ENCODE measurements around the gene AADACL4.
"Not testable (repeated sequence)": the region's sequence is repeated elsewhere in the genome, so short reads cannot be mapped to it uniquely, and the experiment has no call there.

The AADACL4 gene

GRCh38 chr1:12661606-12662219 lies 17.8 kb downstream of the AADACL4 start:
- no peak overlapping the region for H3K4me3 ChIP-seq (ENCODE audit: low read depth, low read length)
- no peak for DNase-seq (ENCODE audit: low read depth)
- TF ChIP-seq MAX (IDR thresholded peaks at IDR 0.05; ENCODE audit: low read depth, low read length) (no peak), MYC (IDR thresholded peaks at IDR 0.05; ENCODE audit: low read depth, low read length) (no peak), CTCF (IDR thresholded peaks at IDR 0.05; ENCODE audit: low read depth, low read length) (no peak), POLR2A (IDR thresholded peaks at IDR 0.05; ENCODE audit: extremely low read depth, insufficient read length) (no peak)

- no peak overlapping the region for H3K4me3 ChIP-seq (ENCODE audit: low read depth, low read length)
- no peak for DNase-seq (ENCODE audit: low read depth)
- no peak for TF ChIP-seq MAX (IDR thresholded peaks at IDR 0.05; ENCODE audit: low read depth, low read length)
- no peak for TF ChIP-seq POLR2A (IDR thresholded peaks at IDR 0.05; ENCODE audit: extremely low read depth, insufficient read length)
- no peak for TF ChIP-seq MYC (IDR thresholded peaks at IDR 0.05; ENCODE audit: low read depth, low read length)
These were observed 18.7 kb downstream of the AADACL4 start for GRCh38 chr1:12662556-12662955.

- DNase-seq (ENCODE audit: low read depth): no peak
- H3K4me3 ChIP-seq (ENCODE audit: low read depth, low read length): no peak overlapping the region
- no peak for TF ChIP-seq MAX (IDR thresholded peaks at IDR 0.05; ENCODE audit: low read depth, low read length)
- no peak for TF ChIP-seq CTCF (IDR thresholded peaks at IDR 0.05; ENCODE audit: low read depth, low read length)
These were observed 21.6 kb downstream of the AADACL4 start for GRCh38 chr1:12665511-12665910.

DNA sequence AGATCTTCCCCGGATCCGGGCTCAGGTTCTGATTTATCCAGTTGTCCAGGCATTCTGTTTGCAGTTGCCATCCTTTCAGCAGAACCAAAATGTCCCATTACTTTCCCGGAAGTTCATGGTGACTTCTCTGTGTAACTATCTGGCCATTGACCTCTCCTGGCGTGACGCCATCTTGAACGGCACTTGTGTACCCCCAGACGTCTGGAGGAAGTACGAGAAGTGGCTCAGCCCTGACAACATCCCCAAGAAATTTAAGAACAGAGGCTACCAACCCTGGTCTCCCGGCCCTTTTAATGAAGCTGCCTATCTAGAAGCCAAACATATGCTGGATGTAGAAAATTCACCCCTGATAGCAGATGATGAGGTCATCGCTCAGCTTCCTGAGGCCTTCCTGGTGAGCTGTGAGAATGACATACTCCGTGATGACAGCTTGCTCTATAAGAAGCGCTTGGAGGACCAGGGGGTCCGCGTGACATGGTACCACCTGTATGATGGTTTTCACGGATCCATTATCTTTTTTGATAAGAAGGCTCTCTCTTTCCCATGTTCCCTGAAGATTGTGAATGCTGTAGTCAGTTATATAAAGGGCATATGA lies 22.4 kb downstream of the AADACL4 start:
- TF ChIP-seq CTCF (IDR thresholded peaks at IDR 0.05; ENCODE audit: low read depth, low read length) (no peak), MAX (IDR thresholded peaks at IDR 0.05; ENCODE audit: low read depth, low read length) (no peak), MYC (IDR thresholded peaks at IDR 0.05; ENCODE audit: low read depth, low read length) (no peak), POLR2A (IDR thresholded peaks at IDR 0.05; ENCODE audit: extremely low read depth, insufficient read length) (no peak)
- no peak for DNase-seq (ENCODE audit: low read depth)
- no peak overlapping the region for H3K4me3 ChIP-seq (ENCODE audit: low read depth, low read length)

- DNase-seq (ENCODE audit: low read depth): no peak
- H3K4me3 ChIP-seq (ENCODE audit: low read depth, low read length): no peak overlapping the region
- TF ChIP-seq CTCF (IDR thresholded peaks at IDR 0.05; ENCODE audit: low read depth, low read length) (no peak), MYC (IDR thresholded peaks at IDR 0.05; ENCODE audit: low read depth, low read length) (no peak), POLR2A (IDR thresholded peaks at IDR 0.05; ENCODE audit: extremely low read depth, insufficient read length) (no peak), MAX (IDR thresholded peaks at IDR 0.05; ENCODE audit: low read depth, low read length) (no peak)
These were observed 25.7 kb downstream of the AADACL4 start for GRCh38 chr1:12669529-12670068.

GRCh38 chr1:12674358-12674757 lies 30.5 kb downstream of the AADACL4 start:
- DNase-seq (ENCODE audit: low read depth): no peak
- TF ChIP-seq MAX (IDR thresholded peaks at IDR 0.05; ENCODE audit: low read depth, low read length) (no peak), POLR2A (IDR thresholded peaks at IDR 0.05; ENCODE audit: extremely low read depth, insufficient read length) (no peak), MYC (IDR thresholded peaks at IDR 0.05; ENCODE audit: low read depth, low read length) (no peak), CTCF (IDR thresholded peaks at IDR 0.05; ENCODE audit: low read depth, low read length) (no peak)
- no peak overlapping the region for H3K4me3 ChIP-seq (ENCODE audit: low read depth, low read length)

- H3K4me3 ChIP-seq (ENCODE audit: low read depth, low read length); DNase-seq (ENCODE audit: low read depth): not testable (repeated sequence)
These were observed 32.2 kb downstream of the AADACL4 start for GRCh38 chr1:12676122-12676521.
